Measurements from ENCODE around the gene APOH.

APOH gene

GRCh38 chr17:66240013-66240412 is 10.8 kb upstream of the APOH start:
- TF ChIP-seq CTCF (conservative IDR thresholded peaks at IDR 0.05; ENCODE audit: control insufficient read depth, insufficient read depth, low read depth, low read length) = no peak
- DNase-seq (ENCODE audit: low read depth) = no peak
- H3K4me3 ChIP-seq (ENCODE audit: control insufficient read depth, low read depth, low read length) = no peak overlapping the region

DNA sequence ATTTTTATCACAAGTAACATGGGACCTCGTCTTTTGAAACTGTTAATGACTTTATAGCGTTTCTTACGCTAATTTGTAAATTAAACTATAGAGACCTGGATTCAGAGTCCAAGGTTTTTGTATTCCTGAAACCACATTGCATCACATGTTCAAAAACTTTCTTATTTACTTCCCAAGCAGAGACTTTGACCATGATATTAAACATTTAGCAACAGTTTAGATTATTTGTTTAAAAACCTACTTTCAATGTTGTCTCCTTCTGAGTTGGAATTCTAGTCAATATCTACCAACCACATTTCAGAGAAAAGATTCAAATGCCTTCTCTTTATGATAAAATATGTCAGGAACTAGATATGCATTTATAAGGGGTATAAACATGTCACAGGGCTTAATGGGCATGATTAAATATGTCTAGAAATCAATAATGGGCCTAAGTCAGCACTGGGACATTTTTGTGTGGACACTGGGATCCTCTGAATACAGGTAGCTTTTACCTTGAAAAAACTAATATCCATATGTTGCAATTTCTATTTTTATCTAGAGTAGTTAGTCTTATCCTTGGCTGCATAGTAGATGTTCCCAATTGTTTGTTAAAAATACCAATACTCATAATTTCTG is 6.3 kb upstream of the APOH start:
- H3K4me3 ChIP-seq (ENCODE audit: control insufficient read depth, low read depth, low read length) = no peak overlapping the region
- DNase-seq (ENCODE audit: low read depth) = no peak
- no peak for TF ChIP-seq CTCF (conservative IDR thresholded peaks at IDR 0.05; ENCODE audit: control insufficient read depth, insufficient read depth, low read depth, low read length)

- H3K4me3 ChIP-seq (ENCODE audit: control insufficient read depth, low read depth, low read length) = no peak overlapping the region
- no peak for TF ChIP-seq CTCF (conservative IDR thresholded peaks at IDR 0.05; ENCODE audit: control insufficient read depth, insufficient read depth, low read depth, low read length)
- no peak for DNase-seq (ENCODE audit: low read depth)
These were observed 5.4 kb upstream of the APOH start for GRCh38 chr17:66234611-66235010.

DNA sequence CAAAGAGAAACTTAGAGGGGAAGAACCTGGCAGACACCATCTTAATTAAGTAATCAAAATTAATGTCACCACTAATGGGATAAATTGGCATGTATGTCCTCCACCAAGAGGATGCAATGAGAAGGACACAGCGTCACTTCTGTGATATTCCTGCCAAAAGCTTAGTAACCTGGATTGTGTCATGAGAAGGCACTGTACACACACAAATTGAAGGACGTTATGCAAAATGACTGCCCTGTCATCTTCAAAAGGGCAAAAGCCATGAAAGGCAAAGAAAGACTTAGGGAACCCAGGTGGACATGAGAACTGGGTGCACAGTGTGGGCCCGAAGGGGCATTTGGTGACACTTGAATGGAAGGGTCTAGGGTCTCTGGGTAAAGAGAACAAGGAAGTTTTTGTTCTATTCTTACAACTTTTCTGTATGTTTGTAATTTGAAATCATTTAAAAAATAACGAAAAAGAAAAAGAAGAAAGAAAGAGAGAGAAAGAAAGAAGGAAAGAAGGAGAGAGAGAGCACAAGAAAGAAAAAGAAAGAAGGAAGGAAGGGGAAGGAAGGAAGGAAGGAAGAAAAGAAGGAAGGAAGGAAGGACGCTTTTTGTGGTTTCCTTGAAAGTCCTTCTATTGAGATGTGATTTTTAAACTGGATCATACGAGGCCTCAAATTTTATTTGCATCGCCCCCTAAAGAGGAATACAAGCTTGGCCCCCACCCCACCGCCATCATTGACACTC is 4.0 kb upstream of the APOH start:
- TF ChIP-seq CTCF (conservative IDR thresholded peaks at IDR 0.05; ENCODE audit: control insufficient read depth, insufficient read depth, low read depth, low read length) = no peak
- no peak for DNase-seq (ENCODE audit: low read depth)
- no peak overlapping the region for H3K4me3 ChIP-seq (ENCODE audit: control insufficient read depth, low read depth, low read length)

GRCh38 chr17:66230922-66231591 is 1.8 kb upstream of the APOH start:
- H3K4me3 ChIP-seq (ENCODE audit: control insufficient read depth, low read depth, low read length) = no peak overlapping the region
- no peak for DNase-seq (ENCODE audit: low read depth)
- TF ChIP-seq CTCF (conservative IDR thresholded peaks at IDR 0.05; ENCODE audit: control insufficient read depth, insufficient read depth, low read depth, low read length) = no peak

GRCh38 chr17:66229783-66230538 is 746 bp upstream of the APOH start:
- no peak for DNase-seq (ENCODE audit: low read depth)
- no peak overlapping the region for H3K4me3 ChIP-seq (ENCODE audit: control insufficient read depth, low read depth, low read length)
- no peak for TF ChIP-seq CTCF (conservative IDR thresholded peaks at IDR 0.05; ENCODE audit: control insufficient read depth, insufficient read depth, low read depth, low read length)

All from fibroblast of mammary gland (primary cell).